GM18520 (cell line): ENCODE measurements around the gene OSBPL6.
A peak's percentile ranks its signal among the peaks of the same experiment; 100 is the strongest.

Experiments
- ATAC-seq: cut with Tn5 transposase; IDR thresholded peaks from one replicate; pipeline ENCODE4 v1.9.1; 2021; ENCODE audit not compliant: unreplicated experiment

The OSBPL6 gene

GRCh38 chr2:178426388-178426787, 232.1 kb downstream of the OSBPL6 start:
- ATAC-seq = no peak

- ATAC-seq = no peak
These were observed 233.1 kb downstream of the OSBPL6 start for GRCh38 chr2:178427458-178427857.

- ATAC-seq = no peak
These were observed 234.1 kb downstream of the OSBPL6 start for GRCh38 chr2:178428396-178428806.

GRCh38 chr2:178429336-178429735, 235.0 kb downstream of the OSBPL6 start:
- ATAC-seq = no peak

GRCh38 chr2:178436662-178437061, 242.3 kb downstream of the OSBPL6 start:
- ATAC-seq = no peak

GRCh38 chr2:178441426-178441825, 247.1 kb downstream of the OSBPL6 start:
- no peak for ATAC-seq

- no peak for ATAC-seq
These were observed 254.8 kb downstream of the OSBPL6 start for GRCh38 chr2:178448968-178449661.

- peak; percentile 33 for ATAC-seq
These were observed 255.6 kb downstream of the OSBPL6 start for GRCh38 chr2:178449700-178450523.

GRCh38 chr2:178450524-178450773, 256.1 kb downstream of the OSBPL6 start:
- no peak for ATAC-seq

GRCh38 chr2:178450774-178451525, 256.6 kb downstream of the OSBPL6 start, which contains the start of the genes PJVK and PRKRA:
PJVK (plus strand) TSS chr2:178451378; CDS start chr2:178453410, 2,032 bp downstream.
PRKRA (minus strand) TSS chr2:178451175; CDS start chr2:178451030, 145 bp downstream.
- peak; percentile 70 for ATAC-seq

GRCh38 chr2:178452334-178452733, 258.0 kb downstream of the OSBPL6 start:
- ATAC-seq = no peak
